Superior temporal gyrus (tissue), 1 donor: ENCODE results near the gene MAFF.
"Not testable (repeated sequence)": the region's sequence is repeated elsewhere in the genome, so short reads cannot be mapped to it uniquely, and the experiment has no call there.

ENCODE experiments used
- DNase-seq: peaks from one replicate; pipeline ENCODE4 v3.0.0-alpha.2; 2016; ENCODE audit errors: extremely low spot score

Gene MAFF

DNA sequence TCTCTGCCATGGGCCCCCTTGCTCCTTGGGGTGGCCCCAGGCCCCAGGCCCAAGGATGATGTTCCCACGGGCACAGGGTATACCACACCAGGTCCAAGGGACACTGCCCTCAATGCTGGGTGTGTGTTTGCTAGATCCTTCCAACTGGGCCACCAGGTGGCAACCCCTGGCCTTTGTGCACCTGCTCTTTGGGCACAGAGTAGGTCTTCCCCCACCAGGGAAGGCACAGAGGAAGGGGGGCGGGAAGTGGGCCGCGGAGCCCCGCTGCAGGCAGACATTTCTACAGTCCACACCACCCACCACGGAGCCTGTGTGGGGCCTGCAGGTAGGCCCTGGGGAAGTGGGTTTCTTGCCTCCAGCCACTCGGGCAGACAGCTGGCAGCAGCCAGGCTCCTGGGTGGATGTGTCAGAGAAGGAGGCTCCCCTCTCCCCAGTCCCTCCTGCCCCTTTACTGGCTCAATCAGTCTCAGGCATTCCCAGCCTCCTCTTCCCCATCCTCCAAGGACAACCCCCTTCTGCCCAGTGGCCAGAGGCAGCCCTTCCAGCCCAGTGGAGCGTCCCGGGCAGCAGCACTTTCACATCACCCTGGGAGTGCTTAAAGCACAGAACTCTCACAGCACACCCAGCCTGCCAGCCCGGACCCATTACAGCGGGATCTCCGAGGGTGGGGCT lies 21.6 kb downstream of the MAFF start:
- DNase-seq: no peak

DNA sequence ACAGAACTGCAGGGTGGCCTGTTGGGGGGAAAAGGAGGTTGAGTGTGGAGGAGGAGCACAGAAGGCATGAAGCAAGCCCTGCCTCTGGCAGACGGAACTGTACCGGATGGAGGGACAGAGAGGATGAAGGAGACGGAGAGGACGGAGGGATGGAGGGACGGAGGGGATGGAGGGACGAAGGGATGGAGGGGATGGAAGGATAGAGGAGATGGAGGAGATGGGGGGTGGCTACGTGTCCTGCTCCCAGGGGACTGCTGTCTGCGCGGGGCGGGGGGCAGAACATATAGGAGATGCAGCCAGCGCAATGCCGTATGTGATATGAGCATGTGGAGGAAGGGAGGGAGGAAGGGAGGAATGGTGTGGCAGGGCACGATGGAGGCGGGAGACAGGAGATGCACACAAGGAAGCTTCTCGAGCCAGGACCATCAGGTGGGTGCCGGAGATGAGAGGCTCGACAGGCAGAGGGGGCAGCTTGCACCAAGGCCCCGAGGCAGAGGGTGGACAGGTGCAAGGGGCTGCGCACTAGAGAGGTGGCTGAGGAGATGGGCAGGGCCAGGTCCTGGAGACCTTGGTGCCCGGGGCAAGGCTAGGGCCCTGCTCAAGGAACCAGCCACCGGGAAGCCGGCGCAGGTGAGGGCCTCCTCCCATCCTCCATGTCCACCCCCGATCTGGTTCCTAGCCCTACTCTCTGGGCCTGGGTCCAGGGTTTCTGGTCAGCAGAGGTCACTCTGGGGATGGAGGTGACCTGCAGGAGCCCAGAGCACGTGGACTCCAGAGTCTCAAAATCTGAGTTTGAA lies 25.3 kb downstream of the MAFF start:
- DNase-seq: no peak

DNA sequence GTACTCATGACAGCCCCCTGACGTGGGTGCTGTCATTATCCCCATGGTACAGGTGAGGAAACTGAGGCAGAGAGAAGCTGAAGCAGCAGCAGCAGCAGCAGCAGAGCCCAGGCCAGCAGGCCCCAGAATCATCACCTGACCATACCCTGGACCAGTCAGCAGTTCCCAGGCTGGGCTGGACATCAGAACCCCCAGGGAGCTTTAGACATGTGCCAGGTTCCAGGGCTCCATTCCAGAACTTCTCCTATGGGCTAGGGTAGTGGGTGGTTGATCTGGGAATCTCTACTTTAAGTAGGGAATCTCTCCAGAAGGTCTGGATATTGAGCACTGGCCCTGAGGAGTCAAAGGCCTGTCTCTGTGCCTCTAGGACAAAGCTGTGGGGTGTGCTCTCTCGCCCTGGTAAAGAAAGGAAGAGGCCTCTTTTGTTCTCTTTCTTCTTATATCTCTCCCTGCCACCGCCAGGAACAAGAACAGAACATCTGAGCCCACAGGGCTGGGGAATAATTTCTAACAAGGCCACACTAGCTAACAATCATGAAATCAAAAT lies 26.6 kb downstream of the MAFF start:
- peak; percentile 38 for DNase-seq

DNA sequence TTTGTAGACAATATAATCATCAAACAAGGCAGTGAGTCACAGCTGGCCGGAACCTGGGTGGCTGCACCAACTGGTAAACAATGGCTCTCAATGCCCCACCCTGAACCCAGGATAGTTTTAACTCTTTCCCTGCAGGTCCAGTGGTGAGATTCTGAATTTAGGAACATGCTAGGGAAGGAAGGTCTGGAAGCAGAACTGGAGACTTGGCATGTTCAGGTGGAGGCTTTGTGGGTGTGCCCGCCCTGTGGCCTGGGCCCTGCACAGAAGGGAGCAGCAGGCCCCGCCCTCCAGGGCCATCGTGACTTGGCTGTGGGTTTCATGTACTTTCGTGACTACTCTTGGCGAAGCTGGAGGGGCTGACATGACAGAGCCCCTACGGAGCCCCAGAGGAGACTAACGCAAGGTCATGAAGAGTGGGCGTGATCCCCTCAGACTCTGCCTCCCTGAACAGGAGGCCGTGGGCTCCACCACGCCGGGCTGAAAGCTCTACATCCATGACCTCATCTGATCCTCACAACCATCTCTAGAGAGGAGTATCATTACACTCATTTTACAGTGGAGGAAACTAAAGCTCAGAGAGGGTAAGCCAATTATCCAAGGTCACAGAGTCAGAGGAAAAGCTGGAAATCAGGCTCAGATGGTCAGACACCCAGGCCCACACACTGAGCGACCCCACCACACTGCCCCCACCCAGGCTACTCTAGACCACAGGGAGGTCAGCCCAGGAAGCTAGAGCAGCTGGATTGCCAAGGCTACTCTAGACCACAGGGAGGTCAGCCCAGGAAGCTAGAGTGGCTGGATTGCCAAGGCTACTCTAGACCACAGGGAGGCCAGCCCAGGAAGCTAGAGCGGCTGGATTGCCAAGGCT lies 27.3 kb downstream of the MAFF start:
- no peak for DNase-seq

DNA sequence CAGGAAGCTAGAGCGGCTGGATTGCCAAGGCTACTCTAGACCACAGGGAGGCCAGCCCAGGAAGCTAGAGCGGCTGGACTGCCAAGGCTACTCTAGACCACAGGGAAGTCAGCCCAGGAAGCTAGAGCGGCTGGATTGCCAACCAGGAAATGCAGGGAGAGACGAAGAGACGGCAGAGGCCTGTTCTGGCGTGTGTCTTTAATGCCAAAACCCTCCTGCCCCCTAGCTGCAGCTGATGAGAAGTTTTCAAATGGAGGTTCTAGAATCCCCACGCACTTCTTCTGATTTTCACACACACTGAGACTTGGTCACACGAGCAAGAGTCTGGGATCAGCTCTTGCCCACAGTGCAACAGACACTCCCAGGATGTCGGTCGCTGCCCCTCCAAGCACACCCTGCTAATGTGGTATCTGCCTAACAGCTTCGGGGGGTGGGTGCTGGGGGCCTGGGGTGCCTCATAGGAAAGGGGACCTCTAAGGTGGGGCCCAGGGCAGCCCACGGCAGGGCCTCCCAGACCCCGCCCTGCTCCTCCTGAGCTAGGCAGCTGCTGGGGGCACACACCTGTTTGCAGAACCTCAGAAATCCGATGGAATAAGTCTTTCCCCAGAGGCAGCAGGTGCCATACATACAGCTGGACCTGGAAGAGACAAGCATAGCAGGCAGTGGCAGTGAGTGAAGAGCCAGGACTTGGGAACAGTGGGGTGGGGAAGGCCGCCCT lies 28.5 kb downstream of the MAFF start:
- peak; percentile 77 for DNase-seq

DNA sequence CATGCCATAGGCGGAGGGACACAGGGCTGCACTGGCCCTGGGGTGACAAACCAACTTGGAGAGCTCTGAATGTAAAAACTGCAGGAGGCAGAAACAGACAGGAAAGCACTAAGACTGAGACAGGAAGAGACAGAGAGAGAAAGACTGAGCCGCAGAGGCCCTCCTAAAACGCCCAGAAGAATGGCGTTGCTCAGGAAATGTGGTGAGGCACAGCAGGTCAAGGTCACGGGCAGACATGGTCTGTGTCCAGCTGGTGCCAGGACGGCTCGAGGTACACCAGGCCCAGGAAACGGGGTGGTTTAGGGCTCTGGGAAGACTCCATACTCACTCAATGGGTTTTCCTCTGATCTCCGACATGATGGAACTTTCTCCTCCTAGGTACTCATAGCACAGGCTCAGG lies 29.1 kb downstream of the MAFF start:
- no peak for DNase-seq

DNA sequence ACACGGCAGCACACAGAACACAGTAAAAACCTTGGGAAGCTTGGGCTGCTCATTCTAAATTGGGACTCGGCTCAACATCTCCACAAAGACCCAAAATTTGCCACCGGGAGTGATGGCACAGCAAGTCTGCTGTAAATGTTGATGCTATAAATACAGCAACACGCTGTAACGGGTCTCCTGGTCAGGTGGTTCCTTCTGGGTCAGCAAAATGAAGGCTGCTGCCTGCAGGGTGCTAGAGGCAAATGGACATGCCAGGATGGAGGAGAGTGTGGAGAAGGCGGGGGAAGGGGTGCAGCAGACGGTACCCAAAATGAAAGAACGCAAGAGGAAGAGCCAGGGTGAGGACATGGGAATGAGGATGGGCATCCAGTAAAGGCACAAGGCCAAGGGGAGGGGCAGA lies 30.4 kb downstream of the MAFF start:
- no peak for DNase-seq

DNA sequence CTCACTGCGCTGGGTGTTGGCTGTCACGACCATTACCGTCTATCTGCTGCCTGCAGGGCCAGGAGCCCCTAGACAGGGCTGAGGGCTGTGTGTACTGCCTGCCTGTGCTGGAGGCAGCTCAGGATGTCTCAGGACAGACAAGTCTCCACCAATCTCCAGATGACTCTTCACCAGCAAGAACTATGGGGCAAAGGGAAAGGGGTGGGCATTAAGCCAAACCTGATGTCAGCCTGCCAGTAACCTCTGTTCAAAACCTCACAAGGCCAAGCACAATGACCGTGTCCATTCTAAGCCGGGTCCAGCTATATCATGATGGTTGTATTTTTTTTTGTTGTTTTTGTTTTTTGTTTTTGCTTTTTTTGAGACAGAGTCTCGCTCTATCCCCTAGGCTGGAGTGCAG lies 31.6 kb downstream of the MAFF start:
- DNase-seq: no peak

DNA sequence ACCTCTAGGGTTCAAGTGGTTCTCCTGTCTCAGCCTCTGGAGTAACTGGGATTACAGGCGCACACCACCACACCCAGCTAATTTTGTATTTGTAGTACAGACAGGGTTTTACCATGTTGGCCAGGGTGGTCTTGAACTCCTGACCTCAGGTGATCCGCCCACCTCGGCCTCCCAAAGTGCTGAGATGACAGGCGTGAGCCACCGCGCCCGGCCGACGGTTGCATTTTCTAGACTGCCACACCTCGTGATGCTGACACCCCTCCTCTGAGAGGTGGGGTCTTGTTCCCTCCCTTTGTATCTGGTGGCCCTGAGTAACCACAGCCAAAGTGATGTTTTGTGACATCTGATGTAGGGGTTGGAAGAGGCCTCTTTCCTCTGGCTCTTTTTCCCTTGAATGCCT lies 32.1 kb downstream of the MAFF start:
- not testable (repeated sequence) for DNase-seq

DNA sequence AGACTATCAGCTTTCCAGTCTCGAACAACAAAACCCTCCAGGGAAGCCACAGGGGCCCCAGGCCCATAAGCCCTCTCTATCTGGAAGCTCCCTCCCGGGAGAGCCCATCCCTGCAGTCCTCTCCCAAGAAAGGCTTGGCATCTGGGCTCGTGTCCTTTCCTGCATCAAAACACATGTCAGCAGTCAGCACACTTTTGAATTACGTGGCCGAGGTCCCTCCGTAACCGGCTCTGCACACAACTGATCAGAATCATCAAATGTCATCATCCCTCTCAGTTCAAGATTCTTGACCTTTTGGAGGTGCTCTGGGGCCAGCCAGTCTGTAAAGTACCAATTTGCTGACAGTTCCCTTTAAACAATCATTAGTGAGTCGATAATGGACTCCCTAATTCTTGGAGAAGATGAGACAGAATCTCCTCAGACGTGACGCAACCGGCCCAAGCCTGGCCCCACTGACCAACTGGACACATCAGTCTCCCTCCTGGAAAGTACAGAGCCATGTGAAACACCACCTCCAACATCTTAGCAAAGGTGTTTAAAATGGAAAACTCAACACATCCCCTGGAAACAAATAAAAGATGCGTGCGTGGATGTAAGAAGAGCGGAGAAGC lies 33.6 kb downstream of the MAFF start:
- no peak for DNase-seq

DNA sequence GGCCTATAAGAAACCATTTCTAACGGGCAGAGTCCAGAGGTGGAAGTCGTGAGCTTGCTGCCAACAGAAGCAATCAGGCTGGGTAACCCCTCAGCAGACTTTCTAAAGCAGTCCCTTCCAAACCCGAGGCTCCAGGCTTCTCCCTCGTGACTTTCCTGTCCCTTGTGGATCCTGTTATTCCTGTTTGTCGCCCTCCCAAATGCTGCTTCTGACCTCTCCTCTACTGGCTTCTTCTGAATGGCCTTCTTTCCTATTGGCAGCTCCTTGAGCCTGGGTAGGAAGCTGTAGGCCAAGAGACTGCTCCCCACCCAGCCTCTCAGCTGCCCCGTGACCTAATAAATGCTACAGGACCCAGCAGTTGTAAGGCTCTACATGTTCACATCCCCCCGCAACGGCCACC lies 35.0 kb downstream of the MAFF start:
- DNase-seq: no peak

DNA sequence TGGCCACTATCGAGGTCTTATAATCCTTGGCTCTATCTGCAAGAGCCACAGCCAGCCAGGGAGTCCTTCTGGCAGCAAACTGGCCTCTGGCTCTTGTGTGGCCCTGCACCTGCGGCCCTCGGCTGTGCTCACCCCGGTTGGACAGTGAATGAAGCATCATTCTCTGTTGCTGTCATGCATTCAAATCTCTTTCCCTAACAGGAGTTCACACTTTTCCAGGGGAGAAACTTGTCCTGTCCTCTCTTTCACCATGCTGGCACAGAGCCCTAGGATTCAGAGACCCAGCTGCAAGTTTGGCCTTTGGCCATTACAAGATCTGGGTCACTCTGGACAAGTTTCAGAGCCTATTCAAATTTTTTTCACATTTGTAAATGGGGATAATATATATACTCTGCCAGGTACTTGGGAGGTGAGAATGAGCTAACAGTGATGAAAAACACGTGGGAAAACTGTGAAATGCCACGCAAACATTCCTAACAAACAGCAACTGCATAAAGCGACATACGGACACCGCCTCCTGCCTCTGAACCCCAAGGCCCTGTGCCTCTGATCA lies 36.8 kb downstream of the MAFF start:
- DNase-seq: peak; percentile 74

DNA sequence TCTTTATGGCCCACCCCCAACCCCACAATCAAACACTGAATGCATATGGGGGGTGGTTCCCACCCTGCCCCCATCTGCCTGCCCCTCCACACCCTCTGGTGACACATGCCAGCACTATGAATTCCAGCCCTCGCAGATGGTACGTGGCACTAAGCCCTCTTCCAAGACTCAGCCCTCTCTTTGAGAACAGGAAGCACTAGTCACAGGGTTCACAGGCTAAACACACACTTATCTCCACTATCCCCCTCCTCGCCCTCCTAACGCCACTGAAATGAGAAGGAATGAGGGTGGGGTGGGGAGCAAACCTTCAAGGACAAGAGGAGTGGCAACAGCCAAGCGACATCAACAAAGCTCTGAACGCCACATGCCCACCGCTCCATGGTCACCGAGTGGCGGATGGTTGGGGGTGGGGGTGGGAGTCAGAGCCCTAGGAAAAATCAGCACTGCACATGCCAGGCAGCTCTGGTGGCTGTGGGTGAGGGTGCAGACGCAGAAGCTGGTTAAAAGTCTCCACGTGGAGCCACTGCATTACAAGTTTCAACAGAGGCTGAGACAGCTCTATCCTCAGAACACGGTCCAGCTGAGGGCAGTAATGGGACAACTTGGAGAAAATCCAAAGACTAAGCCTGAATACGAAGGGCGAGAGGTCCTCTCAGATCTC lies 37.4 kb downstream of the MAFF start:
- peak; percentile 96 for DNase-seq

DNA sequence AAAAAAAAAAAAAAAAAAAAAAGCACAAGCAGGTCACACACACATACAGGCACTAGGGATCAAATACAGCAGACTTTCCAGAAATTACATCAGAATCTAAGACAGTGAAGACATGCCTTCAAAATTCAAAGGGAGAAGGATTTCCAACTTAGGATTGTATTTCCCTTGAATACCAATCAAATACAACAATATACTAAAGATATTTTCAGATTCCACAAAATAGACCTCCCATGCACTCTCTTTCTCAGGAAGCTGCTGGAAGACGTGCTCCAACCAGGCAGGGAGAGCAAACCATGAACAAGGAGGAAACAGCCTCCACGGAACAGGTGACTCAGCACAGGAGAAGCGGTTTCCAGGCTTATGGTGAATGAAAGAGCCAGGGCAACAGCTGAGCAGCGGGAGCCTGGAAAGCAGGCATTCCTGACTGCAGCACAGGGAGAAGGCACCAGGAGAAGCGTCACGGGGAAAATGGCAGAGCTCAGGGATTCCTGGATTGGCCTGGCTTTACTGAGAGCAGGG lies 39.0 kb downstream of the MAFF start:
- DNase-seq: peak; percentile 70

DNA sequence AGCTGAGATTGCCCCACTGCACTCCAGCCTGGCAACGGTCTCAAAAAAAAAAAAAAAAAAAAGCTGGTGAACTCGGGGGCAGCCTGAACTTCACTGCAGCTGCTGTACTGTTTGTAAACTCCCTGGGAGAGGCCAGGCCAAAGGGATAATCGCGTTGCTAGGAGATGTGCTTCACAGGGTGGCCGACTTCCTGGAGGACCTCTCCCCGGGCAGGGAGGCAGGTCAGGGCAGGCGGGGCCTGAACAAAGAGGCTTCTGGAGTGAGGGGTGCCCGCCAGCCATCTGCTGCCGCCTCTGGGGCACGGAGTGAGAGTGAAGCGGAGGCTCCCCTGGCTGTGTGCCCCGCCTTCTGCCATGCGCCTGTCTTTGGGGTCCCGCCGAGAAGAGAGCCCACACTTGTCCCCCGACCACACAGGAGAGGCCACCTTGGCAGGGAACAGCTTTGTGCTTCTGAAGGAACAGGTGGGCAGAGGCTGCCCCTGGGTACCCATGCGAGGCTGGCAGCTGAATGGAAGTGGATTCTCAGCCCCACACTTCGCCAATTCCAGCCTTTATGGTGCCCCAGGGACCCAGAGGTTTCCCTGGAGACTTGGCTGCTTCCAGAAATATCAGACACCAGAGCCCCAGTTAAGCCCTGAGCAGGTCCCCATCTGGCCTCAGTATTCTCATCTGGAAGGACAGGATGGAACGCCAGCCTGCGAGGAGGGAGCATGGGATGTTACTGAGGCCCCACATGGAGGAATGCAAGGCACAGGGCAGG lies 41.4 kb downstream of the MAFF start:
- no peak for DNase-seq

DNA sequence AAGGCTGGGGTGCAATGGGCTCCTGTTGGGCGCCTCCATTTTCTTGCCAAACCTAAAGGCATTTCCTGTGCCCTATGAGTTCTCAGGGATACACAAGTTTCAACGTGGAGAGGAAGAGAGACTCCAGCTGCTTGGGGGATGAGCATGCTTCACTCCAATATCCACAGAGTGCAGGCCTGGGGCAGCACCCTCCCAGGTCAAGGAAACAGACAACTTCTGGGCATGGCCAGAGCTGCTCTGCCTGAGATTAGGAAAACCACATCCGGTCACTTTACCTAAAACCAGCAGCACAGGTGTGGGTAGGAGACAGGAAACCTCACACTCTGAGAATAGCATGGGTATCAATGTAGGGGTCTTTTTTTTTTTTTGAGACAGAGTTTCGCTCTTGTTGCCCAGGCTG lies 42.3 kb downstream of the MAFF start:
- DNase-seq: no peak

DNA sequence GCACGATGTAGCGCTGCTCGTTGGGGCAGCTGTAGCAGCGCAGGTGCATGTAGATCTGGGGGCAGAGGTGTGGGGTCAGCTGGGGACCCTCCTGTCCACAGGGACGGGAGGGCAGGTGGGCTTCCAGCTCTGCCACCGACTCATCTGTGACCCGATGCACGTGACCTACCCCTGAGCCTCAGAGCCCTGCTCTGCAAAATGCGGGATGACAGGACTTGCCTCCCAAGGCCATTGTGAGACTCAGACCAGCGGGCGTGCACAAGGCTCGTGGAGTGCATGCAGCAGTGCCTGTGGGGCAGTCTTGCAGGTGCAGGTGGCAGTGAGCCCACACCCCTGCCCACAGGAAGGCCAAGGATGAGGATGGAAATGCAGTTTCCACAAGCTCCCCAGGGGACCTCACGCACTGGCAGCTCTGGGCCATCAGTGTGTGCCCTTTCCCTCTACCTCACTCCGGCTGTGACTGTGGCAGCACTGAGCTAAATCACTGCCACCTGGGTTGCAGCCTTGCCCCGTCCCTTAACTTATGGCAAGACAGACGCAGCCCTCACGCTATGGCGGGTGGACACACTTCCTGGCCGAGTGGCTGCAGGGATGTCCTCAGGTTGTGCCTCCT lies 44.4 kb downstream of the MAFF start:
- DNase-seq: no peak

DNA sequence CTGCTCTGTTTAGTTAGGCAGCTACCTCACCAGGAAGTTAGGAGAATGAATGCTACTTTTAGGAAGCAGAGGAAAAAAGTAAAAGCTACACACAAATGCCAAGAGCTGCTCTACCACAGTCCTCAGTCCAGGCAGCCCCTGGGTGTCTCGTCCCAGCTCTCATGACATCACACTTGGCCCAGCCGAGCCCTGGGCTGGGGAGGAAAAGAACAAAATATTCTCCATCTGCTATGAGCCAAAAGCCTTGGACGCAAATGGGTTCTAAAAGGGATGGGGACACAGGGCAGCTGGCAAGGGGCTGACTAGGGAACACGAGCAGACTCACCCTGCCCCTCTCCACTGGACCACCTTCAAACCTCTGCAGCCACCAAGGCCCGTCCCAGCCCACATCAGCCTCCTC lies 44.9 kb downstream of the MAFF start:
- DNase-seq: peak; percentile 80

DNA sequence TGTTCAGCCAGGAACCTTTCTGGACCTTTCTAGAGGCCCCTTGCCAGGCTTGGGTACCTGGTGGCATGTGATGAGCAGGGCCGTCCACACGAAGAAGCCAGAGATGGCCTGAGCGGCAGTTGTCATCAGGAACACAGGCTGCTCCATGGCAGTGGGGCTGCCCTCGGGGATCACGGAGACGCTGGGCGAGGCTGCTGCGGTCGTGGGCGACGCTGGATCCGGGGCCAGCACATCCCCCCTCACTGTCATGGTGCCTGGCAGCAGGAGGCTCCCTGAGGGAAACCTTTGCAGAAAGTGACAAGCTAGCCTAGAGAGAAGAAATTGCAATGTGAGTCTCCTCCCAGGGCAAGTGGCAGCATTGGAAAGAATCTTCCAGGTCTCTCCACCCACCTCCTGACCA lies 45.9 kb downstream of the MAFF start:
- DNase-seq: no peak
